PC-9 (cell line): ENCODE data around the gene CCDC69. TPM values are rescaled to one million over a fixed set of nuclear protein-coding genes. Genes with fewer than 3 reads are reported as not detected.

ENCODE experiments used
- BruUV-seq: library from RNA; stranded (reverse); fragments of 400-500 nt; replicated peaks from 2 replicates; lab custom pipeline; 2021; lab: Mats Ljungman, UMichigan
- CTCF ChIA-PET: fragments of 300-600 bp; sonication (Branson Sonifier 250); formaldehyde crosslinking; loops from one replicate; lab custom pipeline; 2022; ENCODE audit warnings: antibody characterized with exemption; lab: Charles Lee
- POLR2A ChIA-PET: fragments of 300-600 bp; sonication (Branson Sonifier 250); formaldehyde crosslinking; loops from one replicate; lab custom pipeline; 2022; ENCODE audit warnings: antibody characterized with exemption; ENCODE audit not compliant: unreplicated experiment; lab: Charles Lee
- DNase-seq, 2 experiments: peaks; one replicate each; pipeline versions ENCODE4 v3.0.0 to v3.0.0-alpha.2; 2015 to 2022; ENCODE audit warnings: mixed read lengths in 1 of 2
- H2AFZ ChIP-seq: fragments of 200-600 bp; sonication (generic); 2 replicates; pipeline ENCODE4 v1.8.1; 2017; ENCODE audit warnings: antibody characterized with exemption
- H3F3A ChIP-seq: fragments of 200-600 bp; sonication (generic); 2 replicates; pipeline ENCODE4 v1.8.1; 2017; ENCODE audit warnings: antibody characterized with exemption, mild to moderate bottlenecking, low read depth; ENCODE audit not compliant: insufficient read depth
- H3K27ac ChIP-seq: fragments of 200-600 bp; sonication (generic); 2 replicates; pipeline ENCODE4 v1.6.1; 2016; ENCODE audit warnings: mixed run types
- H3K27me3 ChIP-seq: fragments of 200-600 bp; sonication (generic); 2 replicates; pipeline ENCODE4 v1.6.1; 2016; ENCODE audit warnings: low read depth, mixed run types; ENCODE audit not compliant: insufficient read depth
- H3K36me3 ChIP-seq: fragments of 200-600 bp; sonication (generic); 2 replicates; pipeline ENCODE4 v1.6.1; 2016; ENCODE audit warnings: low read depth, mixed run types
- H3K4me1 ChIP-seq: fragments of 200-600 bp; sonication (generic); replicated peaks from 2 replicates; pipeline ENCODE4 v1.6.1; 2016; ENCODE audit warnings: mixed run types; ENCODE audit not compliant: insufficient read depth
- H3K4me2 ChIP-seq: fragments of 200-600 bp; sonication (generic); 2 replicates; pipeline ENCODE4 v1.6.1; 2017; ENCODE audit warnings: mixed run types
- H3K4me3 ChIP-seq: fragments of 200-600 bp; sonication (generic); 2 replicates; pipeline ENCODE4 v1.6.1; 2016; ENCODE audit warnings: mixed run types
- H3K79me2 ChIP-seq: fragments of 200-600 bp; sonication (generic); 2 replicates; pipeline ENCODE4 v1.6.1; 2017; ENCODE audit warnings: low read depth, mixed run types
- H3K9me2 ChIP-seq: fragments of 200-600 bp; sonication (generic); 2 replicates; pipeline ENCODE4 v1.8.1; 2017; ENCODE audit warnings: mild to moderate bottlenecking; ENCODE audit not compliant: insufficient read depth
- H3K9me3 ChIP-seq: fragments of 200-600 bp; sonication (generic); 2 replicates; pipeline ENCODE4 v1.8.1; 2016; ENCODE audit warnings: low read depth; ENCODE audit not compliant: insufficient read depth
- H4K20me1 ChIP-seq: fragments of 200-600 bp; sonication (generic); 2 replicates; pipeline ENCODE4 v1.8.1; 2017; ENCODE audit not compliant: insufficient read depth
- CTCF ChIP-seq: fragments of 200-600 bp; sonication (generic); conservative IDR thresholded peaks from 2 replicates; pipeline ENCODE4 v1.6.1; 2017; ENCODE audit warnings: mixed run types, antibody characterized with exemption, mild to moderate bottlenecking, moderate library complexity
- EZH2 ChIP-seq: fragments of 200-600 bp; sonication (generic); IDR thresholded peaks from 2 replicates; pipeline ENCODE4 v1.8.0; 2017; ENCODE audit warnings: antibody characterized with exemption, low read depth
- intact Hi-C: fragments of 100-400 bp; cut with micrococcal nuclease; formaldehyde crosslinking; loops from one replicate; pipeline ENCODE4 v1.10.0; 2022; ENCODE audit not compliant: unreplicated experiment
- total RNA-seq: library from RNA; stranded (reverse); gene quantifications from 2 replicates; pipeline ENCODE4 v1.2.3, GENCODE V29; 2021

The CCDC69 gene
- total RNA-seq, 1 experiment from 2014 or later, result 0.50 TPM

GRCh38 chr5:151142933-151143332 is 81.0 kb downstream of the CCDC69 start:
- CTCF ChIA-PET, result no interaction called here

GRCh38 chr5:151141535-151141934 is 82.4 kb downstream of the CCDC69 start:
- Histone ChIP-seq H4K20me1 (no peaks in the 10 kb centered on the region), H3K4me2 (no peak overlapping the region), H3K27ac (no peak overlapping the region), H3K9me3 (no peaks in the 10 kb centered on the region), H3K79me2 (no peaks in the 10 kb centered on the region), H3K9me2 (no peaks in the 10 kb centered on the region), H3K27me3 (no peaks in the 10 kb centered on the region), H2AFZ (no peak overlapping the region), H3F3A (no peaks in the 10 kb centered on the region), H3K4me1 (no peaks in the 10 kb centered on the region), H3K4me3 (no peak overlapping the region), H3K36me3 (no peaks in the 10 kb centered on the region)
- TF ChIP-seq CTCF (no peak), EZH2 (no peak)
- BruUV-seq, result no TSS peak
- POLR2A ChIA-PET, result no interaction called here
- no peak for DNase-seq
- intact Hi-C loops, result no loop called here
- CTCF ChIA-PET, result interaction anchor here (0.6 kb wide), 1 partner anchor 26 kb away, joined by 6 read pairs; no protein-coding TSS in a partner anchor

More at GRCh38 chr5:151142933-151143332, 81.0 kb downstream of the CCDC69 start:
- Histone ChIP-seq H3K27me3 (no peaks in the 10 kb centered on the region), H3K9me3 (no peaks in the 10 kb centered on the region), H2AFZ (no peak overlapping the region), H3K27ac (no peak overlapping the region), H4K20me1 (no peaks in the 10 kb centered on the region), H3K4me1 (no peaks in the 10 kb centered on the region), H3F3A (no peaks in the 10 kb centered on the region), H3K9me2 (no peaks in the 10 kb centered on the region), H3K36me3 (no peaks in the 10 kb centered on the region), H3K4me3 (no peak overlapping the region), H3K79me2 (no peaks in the 10 kb centered on the region), H3K4me2 (no peak overlapping the region)
- TF ChIP-seq CTCF, result no peak
- TF ChIP-seq EZH2, result no peak
- POLR2A ChIA-PET, result no interaction called here
- DNase-seq, result no peak
- BruUV-seq, result no TSS peak
- intact Hi-C loops, result no loop called here

GRCh38 chr5:151140686-151141459 is 83.0 kb downstream of the CCDC69 start:
- Histone ChIP-seq H3K79me2 (no peaks in the 10 kb centered on the region), H3K4me2 (no peak overlapping the region), H3F3A (no peaks in the 10 kb centered on the region), H3K4me1 (no peaks in the 10 kb centered on the region), H3K9me2 (no peaks in the 10 kb centered on the region), H3K36me3 (no peaks in the 10 kb centered on the region), H3K4me3 (no peak overlapping the region), H3K27ac (no peak overlapping the region), H3K9me3 (no peaks in the 10 kb centered on the region), H3K27me3 (no peaks in the 10 kb centered on the region), H4K20me1 (no peaks in the 10 kb centered on the region), H2AFZ (no peak overlapping the region)
- ChIA-PET CTCF (no interaction called here), POLR2A (no interaction called here)
- TF ChIP-seq EZH2 (no peak), CTCF (no peak)
- no peak for DNase-seq
- intact Hi-C loops, result no loop called here
- no TSS peak for BruUV-seq
